Spleen (tissue), 11 donors: Measurements from ENCODE around the gene IL1RAPL2. TPM values are rescaled to one million over a fixed set of nuclear protein-coding genes. Genes with fewer than 3 reads are reported as not detected.

Experiments
- DNase-seq: peaks from one replicate; pipeline ENCODE4 v3.0.0-alpha.2; 2020
- H3K27ac ChIP-seq, 8 donors: fragments of 200-600 bp; sonication (generic) in 7 of 8; 1 replicate in 4 of 8; 2 replicates in 4 of 8; pipeline versions ENCODE4 v1.5.0 to v1.8.0; 2016 to 2021; ENCODE audit warnings: inconsistent platforms in 4 of 8, mild to moderate bottlenecking in 4 of 8, moderate library complexity in 1 of 8
- H3K27me3 ChIP-seq, 7 donors: fragments of 200-600 bp; sonication (generic) in 6 of 7; replicated peaks in 1 of 7; 1 replicate in 4 of 7; 2 replicates in 3 of 7; pipeline versions ENCODE4 v1.5.0 to v1.8.0; 2016 to 2021; ENCODE audit warnings: inconsistent platforms in 3 of 7, mild to moderate bottlenecking in 1 of 7
- H3K36me3 ChIP-seq, 6 donors: fragments of 200-600 bp; sonication (generic) in 5 of 6; 1 replicate in 4 of 6; 2 replicates in 2 of 6; pipeline versions ENCODE4 v1.5.0 to v1.8.0; 2016 to 2021; ENCODE audit warnings: inconsistent platforms in 2 of 6
- H3K4me1 ChIP-seq, 6 donors: fragments of 200-600 bp; sonication (generic) in 5 of 6; 1 replicate in 3 of 6; 2 replicates in 3 of 6; pipeline versions ENCODE4 v1.5.0 to v1.8.0; 2016 to 2021; ENCODE audit warnings: inconsistent platforms in 3 of 6
- H3K4me3 ChIP-seq, 8 donors: fragments of 200-600 bp; sonication (generic) in 7 of 8; 1 replicate in 4 of 8; 2 replicates in 4 of 8; pipeline versions ENCODE4 v1.5.0 to v1.8.0; 2016 to 2021; ENCODE audit warnings: inconsistent platforms in 4 of 8, mild to moderate bottlenecking in 4 of 8, moderate library complexity in 2 of 8
- H3K9me3 ChIP-seq, 8 donors: fragments of 200-600 bp; sonication (generic) in 7 of 8; 1 replicate in 4 of 8; 2 replicates in 4 of 8; pipeline versions ENCODE4 v1.5.0 to v1.8.0; 2016 to 2021; ENCODE audit warnings: inconsistent platforms in 4 of 8
- POLR2A ChIP-seq, 3 donors: fragments of 450-650 bp; IDR thresholded peaks; one replicate each; pipeline ENCODE4 v1.5.1; 2017; ENCODE audit warnings: antibody characterized with exemption in 3 of 3, mild to moderate bottlenecking in 1 of 3
- POLR2AphosphoS5 ChIP-seq, 3 donors: sonication (generic); formaldehyde crosslinking; IDR thresholded peaks; one replicate each; pipeline ENCODE4 v1.5.1; 2017; ENCODE audit warnings: antibody characterized with exemption in 3 of 3
- WGBS, 5 donors: extraction: QIAGEN DNeasy Blood & Tissue Kit in 3 of 5; methylation state at CpG; one replicate each; pipeline versions ENCODE4 v1.1.5 to v1.1.7; 2013 to 2018; 5-methylcytosine and 5-hydroxymethylcytosine counted together
- intact Hi-C: fragments of 100-400 bp; cut with DNase I; formaldehyde crosslinking; loops from one replicate; pipeline ENCODE4 v1.15.0; 2023; ENCODE audit warnings: low total_unique reads
- polyA plus RNA-seq, 3 donors: library from polyadenylated mRNA; stranded (reverse); fragments of 200-250 nt; gene quantifications; one replicate each; pipeline ENCODE4 v1.2.1, GENCODE V29; 2013
- total RNA-seq, 7 donors: library from RNA; depleted of rRNA in 3 of 7; stranded (reverse); fragments of >200 nt in 3 of 7; fragmentation: NEBNext Ultra II Directional in 4 of 7; extraction: Animal tissue kit (Norgen Biotek cat#: 25700) in 4 of 7; gene quantifications; one replicate each; pipeline versions ENCODE4 v1.1.0 to v1.2.1, GENCODE V29; 2016 to 2021
- TF ChIP-seq, protein P1 (sequence below), 11 experiments: fragments of 200-600 bp in 7 of 11; fragments of 450-650 bp in 4 of 11; sonication (generic) in 4 of 11; IDR thresholded peaks in 8 of 11; conservative IDR thresholded peaks in 3 of 11; 1 replicate in 7 of 11; 2 replicates in 4 of 11; pipeline versions ENCODE4 v1.4.0 to v1.8.0; 2016 to 2021; ENCODE audit warnings: antibody characterized with exemption in 11 of 11, inconsistent platforms in 4 of 11, mild to moderate bottlenecking in 1 of 11
- donor health status: healthy with polysubstance abuse.
- donor health status: DM: no; HTN: no; CAD: no; lungs with moderate emphysema.
- donor health status: DM: no; HTN: no; CAD: no.
- donor health status: Bipolar disorder and iron deficiency.
- donor health status: healthy.
- donor health status: DM: no; HTN: no; CAD: no.
- donor health status: DM: yes; HTN: yes; CAD: no.

IL1RAPL2 gene
- total and polyA plus RNA-seq, 10 donors = not detected

DNA sequence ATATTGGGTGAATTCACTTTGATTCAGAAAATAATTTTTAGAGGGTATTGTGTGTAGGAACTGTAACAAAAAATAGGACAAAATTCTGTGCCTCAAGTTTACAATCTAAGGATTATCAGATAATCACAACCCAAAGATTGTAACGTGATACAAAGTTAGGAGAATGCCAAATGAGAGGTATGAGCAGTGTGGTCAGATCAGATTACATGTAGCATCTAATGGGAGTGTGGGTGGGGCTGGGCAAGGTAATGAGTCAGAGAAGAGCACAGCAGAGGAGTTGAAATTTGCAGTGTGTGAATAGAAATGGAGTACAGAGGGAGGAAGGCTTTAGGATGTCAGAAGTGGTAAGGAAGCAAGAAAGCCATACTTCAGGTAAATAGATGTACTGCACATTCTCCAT is 757.9 kb downstream of the IL1RAPL2 start:
- WGBS, 5 donors = 20 to 53% (median 31%) methylated on average over 1 of the region's 1 CpG
- DNase-seq = no peak
- H3K4me1 ChIP-seq = no peaks in the 10 kb centered on the region
- peaks cover 0 to 15% (median 1%) of the 10 kb centered on the region in 8 donors for H3K9me3 ChIP-seq
- H3K27ac ChIP-seq = no peak overlapping the region
- TF ChIP-seq POLR2A (IDR thresholded peaks at IDR 0.05) (no peak), POLR2AphosphoS5 (IDR thresholded peaks at IDR 0.05) (no peak)
- TF ChIP-seq, protein P1, sequence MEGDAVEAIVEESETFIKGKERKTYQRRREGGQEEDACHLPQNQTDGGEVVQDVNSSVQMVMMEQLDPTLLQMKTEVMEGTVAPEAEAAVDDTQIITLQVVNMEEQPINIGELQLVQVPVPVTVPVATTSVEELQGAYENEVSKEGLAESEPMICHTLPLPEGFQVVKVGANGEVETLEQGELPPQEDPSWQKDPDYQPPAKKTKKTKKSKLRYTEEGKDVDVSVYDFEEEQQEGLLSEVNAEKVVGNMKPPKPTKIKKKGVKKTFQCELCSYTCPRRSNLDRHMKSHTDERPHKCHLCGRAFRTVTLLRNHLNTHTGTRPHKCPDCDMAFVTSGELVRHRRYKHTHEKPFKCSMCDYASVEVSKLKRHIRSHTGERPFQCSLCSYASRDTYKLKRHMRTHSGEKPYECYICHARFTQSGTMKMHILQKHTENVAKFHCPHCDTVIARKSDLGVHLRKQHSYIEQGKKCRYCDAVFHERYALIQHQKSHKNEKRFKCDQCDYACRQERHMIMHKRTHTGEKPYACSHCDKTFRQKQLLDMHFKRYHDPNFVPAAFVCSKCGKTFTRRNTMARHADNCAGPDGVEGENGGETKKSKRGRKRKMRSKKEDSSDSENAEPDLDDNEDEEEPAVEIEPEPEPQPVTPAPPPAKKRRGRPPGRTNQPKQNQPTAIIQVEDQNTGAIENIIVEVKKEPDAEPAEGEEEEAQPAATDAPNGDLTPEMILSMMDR (IDR thresholded peaks at IDR 0.05 in 8 of 11, conservative IDR thresholded peaks at IDR 0.05 in 3 of 11) = no peak
- intact Hi-C loops = no loop called here
- H3K27me3 ChIP-seq = no peaks in the 10 kb centered on the region
- no peak overlapping the region for H3K4me3 ChIP-seq
- no peaks in the 10 kb centered on the region for H3K36me3 ChIP-seq

DNA sequence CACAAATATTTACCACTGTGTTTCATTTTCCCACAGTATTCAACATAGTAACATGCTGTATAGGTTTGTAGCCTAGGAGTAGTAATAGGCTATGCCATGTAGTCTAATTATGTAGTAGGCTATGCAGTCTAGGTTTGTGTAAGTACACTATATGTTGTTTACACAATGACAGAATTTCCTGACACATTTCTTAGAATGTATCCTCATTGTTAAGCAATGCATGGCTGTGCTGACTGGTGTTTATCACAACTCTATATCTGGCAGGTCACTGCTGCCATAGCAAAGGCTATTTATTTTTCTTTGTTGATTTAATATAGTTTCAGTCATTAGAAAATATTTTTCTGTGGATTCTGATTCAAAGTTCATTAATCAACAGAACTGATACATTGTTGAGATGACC is 762.8 kb downstream of the IL1RAPL2 start:
- DNase-seq = no peak
- no peaks in the 10 kb centered on the region for H3K36me3 ChIP-seq
- TF ChIP-seq, protein P1 (IDR thresholded peaks at IDR 0.05 in 8 of 11, conservative IDR thresholded peaks at IDR 0.05 in 3 of 11) = no peak
- TF ChIP-seq POLR2AphosphoS5 (IDR thresholded peaks at IDR 0.05) = no peak
- TF ChIP-seq POLR2A (IDR thresholded peaks at IDR 0.05) = no peak

DNA sequence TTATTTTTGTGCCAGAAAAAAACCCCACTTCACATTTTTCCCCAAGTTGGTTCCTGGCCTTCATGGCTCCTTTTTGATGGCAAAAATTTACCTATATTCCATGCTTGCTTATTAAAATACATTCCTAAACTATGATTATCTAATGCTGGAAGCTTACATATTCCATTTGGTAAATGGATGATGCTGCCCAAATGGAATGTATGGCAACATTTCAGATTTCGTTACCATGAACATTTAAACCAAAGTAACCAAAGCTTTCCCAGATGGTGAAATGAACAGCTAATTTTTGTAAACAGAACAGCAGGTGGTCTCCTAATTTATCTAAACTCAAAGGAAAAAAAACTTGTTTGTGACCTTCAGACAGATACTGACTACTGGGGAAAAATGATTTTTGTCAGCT is 765.2 kb downstream of the IL1RAPL2 start:
- peaks cover 0 to under 1% (median 0%) of the 10 kb centered on the region in 8 donors for H3K9me3 ChIP-seq
- DNase-seq = no peak
- H3K4me3 ChIP-seq = no peak overlapping the region
- 77 to 92% (median 81%) methylated on average over 1 of the region's 1 CpG for WGBS, 5 donors
- no peak overlapping the region for H3K27ac ChIP-seq
- no peaks in the 10 kb centered on the region for H3K27me3 ChIP-seq
- intact Hi-C loops = no loop called here
- H3K36me3 ChIP-seq = no peaks in the 10 kb centered on the region
- H3K4me1 ChIP-seq = no peaks in the 10 kb centered on the region
- TF ChIP-seq, protein P1 (IDR thresholded peaks at IDR 0.05 in 8 of 11, conservative IDR thresholded peaks at IDR 0.05 in 3 of 11) = no peak
- TF ChIP-seq POLR2A (IDR thresholded peaks at IDR 0.05) (no peak), POLR2AphosphoS5 (IDR thresholded peaks at IDR 0.05) (no peak)

More for the DNA sequence above, 762.8 kb downstream of the IL1RAPL2 start:
- Histone ChIP-seq H3K4me1 (no peaks in the 10 kb centered on the region), H3K27me3 (no peaks in the 10 kb centered on the region), H3K4me3 (no peak overlapping the region), H3K9me3 (peaks cover 0 to 15% (median 1%) of the 10 kb centered on the region in 8 donors), H3K27ac (no peak overlapping the region)
- intact Hi-C loops = no loop called here

DNA sequence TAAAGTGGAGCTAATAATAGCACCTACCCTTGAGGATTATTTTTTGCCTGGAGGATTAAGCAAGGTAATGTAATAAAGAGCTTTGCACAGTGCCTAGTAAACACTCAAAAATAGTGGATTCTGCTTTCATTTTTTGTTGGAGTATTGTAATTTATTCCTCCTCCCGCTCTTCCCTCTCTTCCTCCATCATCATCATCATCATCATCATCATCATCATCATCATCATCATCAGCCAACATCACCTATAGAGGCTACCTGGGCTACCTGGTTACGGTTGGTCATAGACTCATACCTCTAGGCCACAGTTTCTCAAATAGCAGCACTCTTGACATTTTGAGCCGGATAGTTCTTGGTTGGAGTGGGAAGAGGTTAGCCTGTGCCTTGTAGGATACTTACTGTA is 781.4 kb downstream of the IL1RAPL2 start:
- no peaks in the 10 kb centered on the region for H3K36me3 ChIP-seq
- peaks cover 0 to 23% (median 0%) of the 10 kb centered on the region in 8 donors for H3K9me3 ChIP-seq
- no peak overlapping the region for H3K4me3 ChIP-seq
- no peaks in the 10 kb centered on the region for H3K4me1 ChIP-seq
- DNase-seq = no peak
- TF ChIP-seq POLR2A (IDR thresholded peaks at IDR 0.05) (no peak), POLR2AphosphoS5 (IDR thresholded peaks at IDR 0.05) (no peak)
- TF ChIP-seq, protein P1 (IDR thresholded peaks at IDR 0.05 in 8 of 11, conservative IDR thresholded peaks at IDR 0.05 in 3 of 11) = no peak
- H3K27ac ChIP-seq = no peak overlapping the region
- intact Hi-C loops = no loop called here
- no peaks in the 10 kb centered on the region for H3K27me3 ChIP-seq
- 72 to 94% (median 87%) methylated on average over 3 of the region's 3 CpGs for WGBS, 5 donors
